SK-N-MC (cell line): ENCODE results near the gene STK17B.

Experiments used
- EZH2 ChIP-seq: fragments of 200-600 bp; sonication (generic); IDR thresholded peaks from one replicate; pipeline ENCODE4 v1.6.1; 2017; ENCODE audit warnings: antibody characterized with exemption
- POLR2AphosphoS5 ChIP-seq: IDR thresholded peaks from 2 replicates; pipeline ENCODE4 v1.6.1; 2012; ENCODE audit warnings: mild to moderate bottlenecking, low read depth, low read length, borderline replicate concordance

DNA sequence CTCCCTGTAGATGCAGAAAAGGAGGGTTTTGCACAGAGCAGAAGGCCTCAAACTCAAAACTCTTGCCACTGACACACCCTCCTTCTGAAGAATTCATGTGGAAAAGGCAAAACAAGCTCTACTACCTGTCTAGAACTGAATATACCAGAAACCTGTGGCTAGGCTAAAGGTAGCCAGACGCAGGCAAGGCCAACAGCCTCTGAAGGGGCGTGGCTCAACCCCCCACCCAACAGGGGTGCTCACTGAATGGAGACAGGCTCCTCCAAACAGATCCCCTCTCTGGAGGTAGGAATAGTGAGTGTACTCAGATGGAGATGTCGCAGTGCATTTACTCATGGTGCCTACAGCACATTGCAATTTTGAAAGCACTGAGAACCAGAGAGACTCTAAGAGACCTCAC, 3.0 kb upstream of the STK17B start:
- TF ChIP-seq EZH2 (no peak), POLR2AphosphoS5 (no peak)
